ENCODE measurements around the gene HDDC3.

The HDDC3 gene

GRCh38 chr15:90931828-90932659 is at the start of gene HDDC3:
Gene HDDC3 (minus strand): TSS chr15:90932549. CDS start chr15:90932540, 9 bp downstream.
- H3K36me3 ChIP-seq (ENCODE audit: control insufficient read depth, insufficient read depth, low read length, severe bottlenecking) = peaks cover 9% of the 10 kb centered on the region
- peak within 1 kb of the TSS; percentile 93 for H3K4me3 ChIP-seq (ENCODE audit: low read length)
- H3K9me3 ChIP-seq (ENCODE audit: control insufficient read depth, low read length) = no peaks in the 10 kb centered on the region
- H3K4me1 ChIP-seq (ENCODE audit: control insufficient read depth, insufficient read depth, low read length) = peaks cover 47% of the 10 kb centered on the region
- no peaks in the 10 kb centered on the region for H3K27me3 ChIP-seq (replicated peaks; ENCODE audit: control insufficient read depth, insufficient read depth, low read length)
- peak; percentile 97 for DNase-seq (ENCODE audit: low read depth)
- H3K9ac ChIP-seq (ENCODE audit: low read length) = peak within 1 kb of the TSS; percentile 90

- no peaks in the 10 kb centered on the region for H3K36me3 ChIP-seq (ENCODE audit: control insufficient read depth, insufficient read depth, low read length, severe bottlenecking)
- no peak overlapping the region for H3K4me3 ChIP-seq (ENCODE audit: low read length)
- peaks cover 2% of the 10 kb centered on the region for H3K4me1 ChIP-seq (ENCODE audit: control insufficient read depth, insufficient read depth, low read length)
Measured at GRCh38 chr15:90982135-90982534, 49.8 kb upstream of the HDDC3 start.

GRCh38 chr15:90981681-90982080 is 49.3 kb upstream of the HDDC3 start:
- Histone ChIP-seq H3K9ac (ENCODE audit: low read length) (no peak overlapping the region), H3K4me1 (ENCODE audit: control insufficient read depth, insufficient read depth, low read length) (peaks cover 2% of the 10 kb centered on the region), H3K9me3 (ENCODE audit: control insufficient read depth, low read length) (no peaks in the 10 kb centered on the region), H3K4me3 (ENCODE audit: low read length) (no peak overlapping the region), H3K27me3 (replicated peaks; ENCODE audit: control insufficient read depth, insufficient read depth, low read length) (no peaks in the 10 kb centered on the region), H3K36me3 (ENCODE audit: control insufficient read depth, insufficient read depth, low read length, severe bottlenecking) (no peaks in the 10 kb centered on the region)
- DNase-seq (ENCODE audit: low read depth) = no peak

More at GRCh38 chr15:90982135-90982534, 49.8 kb upstream of the HDDC3 start:
- no peaks in the 10 kb centered on the region for H3K9me3 ChIP-seq (ENCODE audit: control insufficient read depth, low read length)
- H3K9ac ChIP-seq (ENCODE audit: low read length) = no peak overlapping the region
- no peak for DNase-seq (ENCODE audit: low read depth)
- no peaks in the 10 kb centered on the region for H3K27me3 ChIP-seq (replicated peaks; ENCODE audit: control insufficient read depth, insufficient read depth, low read length)

- no peaks in the 10 kb centered on the region for H3K9me3 ChIP-seq (ENCODE audit: control insufficient read depth, low read length)
- H3K36me3 ChIP-seq (ENCODE audit: control insufficient read depth, insufficient read depth, low read length, severe bottlenecking) = no peaks in the 10 kb centered on the region
- no peak for DNase-seq (ENCODE audit: low read depth)
- no peak overlapping the region for H3K9ac ChIP-seq (ENCODE audit: low read length)
- H3K4me3 ChIP-seq (ENCODE audit: low read length) = no peak overlapping the region
- H3K4me1 ChIP-seq (ENCODE audit: control insufficient read depth, insufficient read depth, low read length) = peaks cover 2% of the 10 kb centered on the region
- no peaks in the 10 kb centered on the region for H3K27me3 ChIP-seq (replicated peaks; ENCODE audit: control insufficient read depth, insufficient read depth, low read length)
Measured at GRCh38 chr15:90979582-90979981, 47.2 kb upstream of the HDDC3 start.

- Histone ChIP-seq H3K27me3 (replicated peaks; ENCODE audit: control insufficient read depth, insufficient read depth, low read length) (no peaks in the 10 kb centered on the region), H3K4me1 (ENCODE audit: control insufficient read depth, insufficient read depth, low read length) (no peaks in the 10 kb centered on the region), H3K36me3 (ENCODE audit: control insufficient read depth, insufficient read depth, low read length, severe bottlenecking) (no peaks in the 10 kb centered on the region), H3K9me3 (ENCODE audit: control insufficient read depth, low read length) (no peaks in the 10 kb centered on the region), H3K9ac (ENCODE audit: low read length) (no peak overlapping the region), H3K4me3 (ENCODE audit: low read length) (no peak overlapping the region)
- no peak for DNase-seq (ENCODE audit: low read depth)
Measured at GRCh38 chr15:90974216-90974615, 41.9 kb upstream of the HDDC3 start.

- H3K27me3 ChIP-seq (replicated peaks; ENCODE audit: control insufficient read depth, insufficient read depth, low read length) = no peaks in the 10 kb centered on the region
- peaks cover 9% of the 10 kb centered on the region for H3K36me3 ChIP-seq (ENCODE audit: control insufficient read depth, insufficient read depth, low read length, severe bottlenecking)
- H3K9ac ChIP-seq (ENCODE audit: low read length) = no peak overlapping the region
- H3K4me3 ChIP-seq (ENCODE audit: low read length) = no peak overlapping the region
- no peaks in the 10 kb centered on the region for H3K4me1 ChIP-seq (ENCODE audit: control insufficient read depth, insufficient read depth, low read length)
- no peak for DNase-seq (ENCODE audit: low read depth)
- no peaks in the 10 kb centered on the region for H3K9me3 ChIP-seq (ENCODE audit: control insufficient read depth, low read length)
Measured at GRCh38 chr15:90972133-90972532, 39.8 kb upstream of the HDDC3 start.

- Histone ChIP-seq H3K27me3 (replicated peaks; ENCODE audit: control insufficient read depth, insufficient read depth, low read length) (no peaks in the 10 kb centered on the region), H3K36me3 (ENCODE audit: control insufficient read depth, insufficient read depth, low read length, severe bottlenecking) (peaks cover 19% of the 10 kb centered on the region)
- DNase-seq (ENCODE audit: low read depth) = no peak
Measured at GRCh38 chr15:90970274-90970673, 37.9 kb upstream of the HDDC3 start.

GRCh38 chr15:90968434-90968833 is 36.1 kb upstream of the HDDC3 start:
- H3K4me1 ChIP-seq (ENCODE audit: control insufficient read depth, insufficient read depth, low read length) = no peaks in the 10 kb centered on the region
- no peak for DNase-seq (ENCODE audit: low read depth)
- no peaks in the 10 kb centered on the region for H3K27me3 ChIP-seq (replicated peaks; ENCODE audit: control insufficient read depth, insufficient read depth, low read length)
- no peak overlapping the region for H3K4me3 ChIP-seq (ENCODE audit: low read length)
- no peaks in the 10 kb centered on the region for H3K9me3 ChIP-seq (ENCODE audit: control insufficient read depth, low read length)
- peaks cover 19% of the 10 kb centered on the region for H3K36me3 ChIP-seq (ENCODE audit: control insufficient read depth, insufficient read depth, low read length, severe bottlenecking)
- no peak overlapping the region for H3K9ac ChIP-seq (ENCODE audit: low read length)

More at GRCh38 chr15:90970274-90970673, 37.9 kb upstream of the HDDC3 start:
- H3K9me3 ChIP-seq (ENCODE audit: control insufficient read depth, low read length) = no peaks in the 10 kb centered on the region
- H3K4me3 ChIP-seq (ENCODE audit: low read length) = no peak overlapping the region
- no peak overlapping the region for H3K9ac ChIP-seq (ENCODE audit: low read length)
- H3K4me1 ChIP-seq (ENCODE audit: control insufficient read depth, insufficient read depth, low read length) = no peaks in the 10 kb centered on the region

GRCh38 chr15:90967206-90967605 is 34.9 kb upstream of the HDDC3 start:
- Histone ChIP-seq H3K9me3 (ENCODE audit: control insufficient read depth, low read length) (no peaks in the 10 kb centered on the region), H3K4me1 (ENCODE audit: control insufficient read depth, insufficient read depth, low read length) (no peaks in the 10 kb centered on the region), H3K36me3 (ENCODE audit: control insufficient read depth, insufficient read depth, low read length, severe bottlenecking) (peaks cover 19% of the 10 kb centered on the region), H3K9ac (ENCODE audit: low read length) (no peak overlapping the region), H3K27me3 (replicated peaks; ENCODE audit: control insufficient read depth, insufficient read depth, low read length) (no peaks in the 10 kb centered on the region), H3K4me3 (ENCODE audit: low read length) (no peak overlapping the region)
- DNase-seq (ENCODE audit: low read depth) = no peak

- Histone ChIP-seq H3K27me3 (replicated peaks; ENCODE audit: control insufficient read depth, insufficient read depth, low read length) (no peaks in the 10 kb centered on the region), H3K4me1 (ENCODE audit: control insufficient read depth, insufficient read depth, low read length) (no peaks in the 10 kb centered on the region), H3K4me3 (ENCODE audit: low read length) (no peak overlapping the region), H3K36me3 (ENCODE audit: control insufficient read depth, insufficient read depth, low read length, severe bottlenecking) (peaks cover 28% of the 10 kb centered on the region), H3K9me3 (ENCODE audit: control insufficient read depth, low read length) (no peaks in the 10 kb centered on the region), H3K9ac (ENCODE audit: low read length) (no peak overlapping the region)
- no peak for DNase-seq (ENCODE audit: low read depth)
Measured at GRCh38 chr15:90966262-90966661, 33.9 kb upstream of the HDDC3 start.

GRCh38 chr15:90962021-90962420 is 29.7 kb upstream of the HDDC3 start:
- Histone ChIP-seq H3K27me3 (replicated peaks; ENCODE audit: control insufficient read depth, insufficient read depth, low read length) (no peaks in the 10 kb centered on the region), H3K9ac (ENCODE audit: low read length) (no peak overlapping the region), H3K9me3 (ENCODE audit: control insufficient read depth, low read length) (no peaks in the 10 kb centered on the region), H3K4me3 (ENCODE audit: low read length) (no peak overlapping the region), H3K4me1 (ENCODE audit: control insufficient read depth, insufficient read depth, low read length) (peaks cover 9% of the 10 kb centered on the region), H3K36me3 (ENCODE audit: control insufficient read depth, insufficient read depth, low read length, severe bottlenecking) (peaks cover 23% of the 10 kb centered on the region)
- no peak for DNase-seq (ENCODE audit: low read depth)
